ENCODE results near the gene OTUD5.
A peak's percentile ranks its signal among the peaks of the same experiment; 100 is the strongest.
"Not testable (repeated sequence)": the region's sequence is repeated elsewhere in the genome, so short reads cannot be mapped to it uniquely, and the experiment has no call there.

The OTUD5 gene

GRCh38 chrX:48957477-48957826 is at the start of gene OTUD5:
Gene OTUD5 (minus strand): TSS chrX:48957607. CDS start chrX:48957570, 37 bp downstream.
- DNase-seq, result peak; percentile 61 to 72

GRCh38 chrX:49003696-49004095 is 46.3 kb upstream of the OTUD5 start:
- DNase-seq, result no peak

GRCh38 chrX:49002091-49002935 is 44.9 kb upstream of the OTUD5 start, which contains the start of gene GRIPAP1:
Gene GRIPAP1 (minus strand): TSS chrX:49002264. CDS start chrX:49002229, 35 bp downstream.
- DNase-seq, result peak; percentile 81 to 85

- DNase-seq, result peak in 1 of 2 experiments; percentile 25
Observed at GRCh38 chrX:49001521-49002090, 44.2 kb upstream of the OTUD5 start.

GRCh38 chrX:49000636-49001035 is 43.2 kb upstream of the OTUD5 start:
- DNase-seq, result no peak

- no peak for DNase-seq
Observed at GRCh38 chrX:48999030-48999429, 41.6 kb upstream of the OTUD5 start.

- DNase-seq, result no peak
Observed at GRCh38 chrX:48998391-48998790, 41.0 kb upstream of the OTUD5 start.

- no peak for DNase-seq
Observed at GRCh38 chrX:48997865-48998264, 40.5 kb upstream of the OTUD5 start.

GRCh38 chrX:48997455-48997854 is 40.0 kb upstream of the OTUD5 start:
- no peak for DNase-seq

- DNase-seq, result no peak
Observed at GRCh38 chrX:48996969-48997368, 39.6 kb upstream of the OTUD5 start.

- DNase-seq, result no peak
Observed at GRCh38 chrX:48992341-48992740, 34.9 kb upstream of the OTUD5 start.

- peak; percentile 15 to 39 for DNase-seq
Observed at GRCh38 chrX:48989483-48989882, 32.1 kb upstream of the OTUD5 start.

- no peak for DNase-seq
Observed at GRCh38 chrX:48983896-48984295, 26.5 kb upstream of the OTUD5 start.

- no peak for DNase-seq
Observed at GRCh38 chrX:48983081-48983480, 25.7 kb upstream of the OTUD5 start.

GRCh38 chrX:48981178-48981577 is 23.8 kb upstream of the OTUD5 start:
- no peak for DNase-seq

GRCh38 chrX:48980341-48980740 is 22.9 kb upstream of the OTUD5 start:
- DNase-seq, result not testable (repeated sequence)

GRCh38 chrX:48978226-48978625 is 20.8 kb upstream of the OTUD5 start:
- DNase-seq, result no peak

- no peak for DNase-seq
Observed at GRCh38 chrX:48976086-48976485, 18.7 kb upstream of the OTUD5 start.

- no peak for DNase-seq
Observed at GRCh38 chrX:48975541-48975940, 18.1 kb upstream of the OTUD5 start.

- no peak for DNase-seq
Observed at GRCh38 chrX:48975041-48975440, 17.6 kb upstream of the OTUD5 start.

GRCh38 chrX:48974574-48974973 is 17.2 kb upstream of the OTUD5 start:
- no peak for DNase-seq

- DNase-seq, result no peak
Observed at GRCh38 chrX:48974033-48974432, 16.6 kb upstream of the OTUD5 start.

- DNase-seq, result peak; percentile 10 to 35
Observed at GRCh38 chrX:48972220-48973164, 15.1 kb upstream of the OTUD5 start.

Data from NCI-H2081 (cell line).